ENCODE results near the gene NCK2. TPM values are rescaled to one million over a fixed set of nuclear protein-coding genes. Genes with fewer than 3 reads are reported as not detected.

The NCK2 gene
- total RNA-seq, 1 donor from 2014 or later: 90.0 TPM

- H3K36me3 ChIP-seq (ENCODE audit: control insufficient read depth, insufficient read depth, low read length): no peaks in the 10 kb centered on the region
- FAIRE-seq: no peak
- no peak for TF ChIP-seq CTCF (IDR thresholded peaks at IDR 0.05; ENCODE audit: insufficient read depth, low read length, severe bottlenecking)
- no peak for DNase-seq (ENCODE audit: low read depth)
- H3K4me3 ChIP-seq (ENCODE audit: low read depth, low read length): no peak overlapping the region
- H3K27me3 ChIP-seq (ENCODE audit: control insufficient read depth, insufficient read depth, low read length): no peaks in the 10 kb centered on the region
These were observed 3.1 kb upstream of the NCK2 start for GRCh38 chr2:105741617-105742016.

- Histone ChIP-seq H3K27me3 (ENCODE audit: control insufficient read depth, insufficient read depth, low read length) (no peaks in the 10 kb centered on the region), H3K4me3 (ENCODE audit: low read depth, low read length) (peak overlapping the region; percentile 61), H3K36me3 (ENCODE audit: control insufficient read depth, insufficient read depth, low read length) (no peaks in the 10 kb centered on the region)
- DNase-seq (ENCODE audit: low read depth) (no peak), FAIRE-seq (no peak)
- TF ChIP-seq CTCF (IDR thresholded peaks at IDR 0.05; ENCODE audit: insufficient read depth, low read length, severe bottlenecking): no peak
These were observed 412 bp upstream of the NCK2 start for GRCh38 chr2:105744091-105744908.

- TF ChIP-seq CTCF (IDR thresholded peaks at IDR 0.05; ENCODE audit: insufficient read depth, low read length, severe bottlenecking): no peak
- no peaks in the 10 kb centered on the region for H3K27me3 ChIP-seq (ENCODE audit: control insufficient read depth, insufficient read depth, low read length)
- DNase-seq (ENCODE audit: low read depth): no peak
- FAIRE-seq: no peak
- peak overlapping the region; percentile 61 for H3K4me3 ChIP-seq (ENCODE audit: low read depth, low read length)
- H3K36me3 ChIP-seq (ENCODE audit: control insufficient read depth, insufficient read depth, low read length): no peaks in the 10 kb centered on the region
These were observed 1.7 kb downstream of the NCK2 start for GRCh38 chr2:105746177-105747080.

GRCh38 chr2:105747254-105747894 is 2.7 kb downstream of the NCK2 start:
- Histone ChIP-seq H3K27me3 (ENCODE audit: control insufficient read depth, insufficient read depth, low read length) (no peaks in the 10 kb centered on the region), H3K4me3 (ENCODE audit: low read depth, low read length) (no peak overlapping the region), H3K36me3 (ENCODE audit: control insufficient read depth, insufficient read depth, low read length) (no peaks in the 10 kb centered on the region)
- DNase-seq (ENCODE audit: low read depth) (no peak), FAIRE-seq (no peak)
- no peak for TF ChIP-seq CTCF (IDR thresholded peaks at IDR 0.05; ENCODE audit: insufficient read depth, low read length, severe bottlenecking)

- TF ChIP-seq CTCF (IDR thresholded peaks at IDR 0.05; ENCODE audit: insufficient read depth, low read length, severe bottlenecking): no peak
- no peak for DNase-seq (ENCODE audit: low read depth)
- Histone ChIP-seq H3K36me3 (ENCODE audit: control insufficient read depth, insufficient read depth, low read length) (no peaks in the 10 kb centered on the region), H3K4me3 (ENCODE audit: low read depth, low read length) (no peak overlapping the region), H3K27me3 (ENCODE audit: control insufficient read depth, insufficient read depth, low read length) (no peaks in the 10 kb centered on the region)
- FAIRE-seq: no peak
These were observed 3.3 kb downstream of the NCK2 start for GRCh38 chr2:105747991-105748390.

Measured in bronchial epithelial cell (primary cell).